Measurements from ENCODE around the gene CBLN3.
"Not testable (repeated sequence)": the region's sequence is repeated elsewhere in the genome, so short reads cannot be mapped to it uniquely, and the experiment has no call there.

The CBLN3 gene

GRCh38 chr14:24429395-24430142, at the start of gene CBLN3, which contains the start of gene KHNYN:
Gene CBLN3 (minus strand): TSS chr14:24429668. CDS start chr14:24429054, 614 bp downstream.
Gene KHNYN (plus strand): TSS chr14:24429954. CDS start chr14:24430731, 777 bp downstream.
- DNase-seq (ENCODE audit: low read depth, low spot score) = peak; percentile 71

DNA sequence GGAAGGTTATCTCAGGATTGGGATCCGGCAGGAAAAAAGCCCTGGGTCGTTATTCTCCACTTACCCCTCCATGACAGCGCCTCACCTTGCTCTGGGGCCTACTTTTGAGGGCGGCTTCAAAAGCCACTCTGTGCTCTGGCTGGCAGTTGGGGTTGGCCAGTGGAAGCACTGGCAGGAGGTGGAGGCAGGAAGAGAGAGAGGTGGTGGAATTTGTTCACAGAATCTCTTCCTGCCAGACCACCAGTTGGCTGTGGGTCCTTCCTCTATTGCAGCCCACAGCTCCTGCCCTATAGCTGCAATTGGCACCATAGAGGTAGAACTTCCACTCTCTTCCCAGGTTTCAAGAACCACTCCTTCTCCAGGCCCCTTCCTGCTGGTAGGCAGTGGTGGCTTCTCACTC, 45.8 kb upstream of the CBLN3 start:
- no peak for DNase-seq (ENCODE audit: low read depth, low spot score)

GRCh38 chr14:24473211-24473610, 43.7 kb upstream of the CBLN3 start:
- no peak for DNase-seq (ENCODE audit: low read depth, low spot score)

GRCh38 chr14:24470450-24470849, 41.0 kb upstream of the CBLN3 start:
- DNase-seq (ENCODE audit: low read depth, low spot score) = not testable (repeated sequence)

GRCh38 chr14:24465805-24466204, 36.3 kb upstream of the CBLN3 start:
- no peak for DNase-seq (ENCODE audit: low read depth, low spot score)

- DNase-seq (ENCODE audit: low read depth, low spot score) = no peak
Measured at GRCh38 chr14:24465368-24465767, 35.9 kb upstream of the CBLN3 start.

GRCh38 chr14:24463884-24464785, 34.7 kb upstream of the CBLN3 start:
- DNase-seq (ENCODE audit: low read depth, low spot score) = no peak

- DNase-seq (ENCODE audit: low read depth, low spot score) = no peak
Measured at GRCh38 chr14:24463017-24463883, 33.8 kb upstream of the CBLN3 start.

- DNase-seq (ENCODE audit: low read depth, low spot score) = no peak
Measured at GRCh38 chr14:24461336-24461735, 31.9 kb upstream of the CBLN3 start.

GRCh38 chr14:24459331-24459730, 29.9 kb upstream of the CBLN3 start:
- no peak for DNase-seq (ENCODE audit: low read depth, low spot score)

- no peak for DNase-seq (ENCODE audit: low read depth, low spot score)
Measured at GRCh38 chr14:24458736-24459135, 29.3 kb upstream of the CBLN3 start.

GRCh38 chr14:24456980-24457379, 27.5 kb upstream of the CBLN3 start:
- DNase-seq (ENCODE audit: low read depth, low spot score) = no peak

- DNase-seq (ENCODE audit: low read depth, low spot score) = not testable (repeated sequence)
Measured at GRCh38 chr14:24450828-24451227, 21.4 kb upstream of the CBLN3 start.

GRCh38 chr14:24443053-24443665, 13.7 kb upstream of the CBLN3 start:
- DNase-seq (ENCODE audit: low read depth, low spot score) = no peak

GRCh38 chr14:24442240-24443052, 13.0 kb upstream of the CBLN3 start, which contains the start of gene SDR39U1:
Gene SDR39U1 (minus strand): TSS chr14:24442776. CDS start chr14:24442769, 7 bp downstream.
- DNase-seq (ENCODE audit: low read depth, low spot score) = peak; percentile 97

GRCh38 chr14:24441904-24442239, 12.4 kb upstream of the CBLN3 start:
- DNase-seq (ENCODE audit: low read depth, low spot score) = no peak

DNA sequence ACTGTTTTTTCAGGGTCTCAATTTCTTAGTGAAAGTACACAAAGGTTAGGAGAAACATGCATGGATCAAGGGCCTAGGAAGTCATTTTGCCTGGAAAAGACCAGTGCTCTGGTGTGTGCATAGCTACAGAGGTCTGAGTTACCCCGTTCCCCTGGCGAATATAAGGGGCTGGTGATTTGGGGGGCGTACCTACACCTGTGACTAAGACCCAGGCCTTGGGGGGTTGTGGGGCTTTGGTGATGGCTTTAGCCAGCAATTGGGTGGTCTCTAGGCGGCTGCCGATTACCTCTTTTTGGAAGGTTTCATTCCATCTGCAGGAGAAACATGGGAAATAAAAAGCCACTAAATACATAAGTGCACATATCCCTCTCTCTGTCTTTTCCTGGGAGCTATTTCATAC, 12.0 kb upstream of the CBLN3 start:
- DNase-seq (ENCODE audit: low read depth, low spot score) = no peak

DNA sequence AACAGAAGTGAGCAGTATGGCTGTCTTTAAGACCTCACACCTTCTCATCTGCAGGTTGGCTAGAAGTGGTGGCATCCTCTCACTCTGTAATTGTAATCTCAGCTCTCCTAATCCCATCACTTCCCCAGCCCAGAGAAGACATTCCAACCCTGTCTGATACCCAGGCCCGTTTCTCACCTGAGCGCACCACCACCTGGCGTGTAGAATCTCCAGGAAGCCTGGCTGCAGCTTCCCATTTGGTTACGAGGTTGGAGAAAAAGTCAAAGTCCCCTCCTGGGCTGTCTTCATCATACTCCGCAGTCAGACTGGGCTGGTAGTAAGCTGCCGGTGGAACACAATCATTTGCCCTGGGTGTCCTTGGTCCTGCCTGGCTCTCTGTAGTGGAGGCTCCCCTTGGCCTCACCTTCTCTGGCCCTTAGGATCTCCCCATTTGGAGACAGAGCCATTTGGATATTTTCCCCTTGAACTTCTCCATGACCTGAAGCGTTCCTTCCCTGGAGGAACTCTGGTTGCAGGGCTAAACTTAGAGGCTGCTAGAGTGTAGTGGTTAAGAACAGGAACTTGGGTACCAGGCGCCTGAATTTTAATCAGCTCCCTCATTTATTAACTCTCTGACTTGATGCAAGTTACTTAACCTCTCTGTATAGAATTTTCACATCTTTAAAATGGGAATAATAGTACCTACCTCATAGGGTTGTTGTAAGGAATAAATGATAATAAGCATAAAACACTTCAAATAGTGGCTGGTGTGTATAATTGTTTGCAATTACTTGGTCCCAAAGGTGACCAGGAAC, 11.3 kb upstream of the CBLN3 start:
- no peak for DNase-seq (ENCODE audit: low read depth, low spot score)

DNA sequence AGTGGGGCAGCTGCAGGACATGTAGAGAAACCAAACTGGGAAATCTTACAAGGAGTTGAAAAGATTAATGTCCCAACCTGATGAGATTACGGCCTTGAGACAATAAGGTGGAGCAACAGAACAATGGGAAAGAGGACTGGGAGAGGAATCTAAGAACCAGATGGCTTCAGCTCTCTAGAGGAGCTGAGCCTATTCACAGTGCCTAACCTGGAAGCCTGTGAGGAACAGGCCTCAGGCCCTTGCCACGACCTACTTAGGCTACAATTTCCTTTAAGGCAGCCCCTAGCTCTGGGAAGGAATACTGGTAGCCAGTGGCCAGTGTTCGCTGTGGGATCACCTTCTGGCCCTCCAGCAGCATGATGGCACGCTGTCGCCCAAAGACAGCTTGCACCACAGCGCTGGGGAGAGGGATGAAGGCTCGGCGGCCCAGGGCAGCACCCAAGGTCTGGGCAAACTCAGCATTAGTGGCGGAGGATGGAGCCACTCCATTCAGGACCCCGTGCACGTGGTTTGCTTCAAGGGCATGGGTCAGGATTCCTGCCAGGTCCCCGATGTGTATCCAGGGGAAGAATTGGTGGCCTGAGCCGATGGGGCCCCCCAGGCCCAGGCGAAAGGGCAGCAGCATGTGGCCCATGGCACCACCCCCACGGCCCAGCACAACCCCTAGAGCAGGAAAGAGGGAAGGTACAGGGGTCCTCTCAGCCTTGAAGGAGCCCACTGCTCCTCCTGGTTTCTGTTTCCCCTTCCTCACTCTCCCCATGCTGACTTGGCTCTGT, 10.6 kb upstream of the CBLN3 start:
- no peak for DNase-seq (ENCODE audit: low read depth, low spot score)

Data from smooth muscle cell of the brain vasculature (primary cell).